Measurements from ENCODE around the gene CACNB4.
A peak's percentile ranks its signal among the peaks of the same experiment; 100 is the strongest.
"Not testable (repeated sequence)": the region's sequence is repeated elsewhere in the genome, so short reads cannot be mapped to it uniquely, and the experiment has no call there.

CACNB4 gene

GRCh38 chr2:152097801-152098495 is 896 bp downstream of the CACNB4 start:
- no peak for TF ChIP-seq CTCF (IDR thresholded peaks at IDR 0.05; ENCODE audit: low read depth, low read length)
- peak overlapping the region; percentile 59 for H3K4me3 ChIP-seq (ENCODE audit: low read depth, low read length)

DNA sequence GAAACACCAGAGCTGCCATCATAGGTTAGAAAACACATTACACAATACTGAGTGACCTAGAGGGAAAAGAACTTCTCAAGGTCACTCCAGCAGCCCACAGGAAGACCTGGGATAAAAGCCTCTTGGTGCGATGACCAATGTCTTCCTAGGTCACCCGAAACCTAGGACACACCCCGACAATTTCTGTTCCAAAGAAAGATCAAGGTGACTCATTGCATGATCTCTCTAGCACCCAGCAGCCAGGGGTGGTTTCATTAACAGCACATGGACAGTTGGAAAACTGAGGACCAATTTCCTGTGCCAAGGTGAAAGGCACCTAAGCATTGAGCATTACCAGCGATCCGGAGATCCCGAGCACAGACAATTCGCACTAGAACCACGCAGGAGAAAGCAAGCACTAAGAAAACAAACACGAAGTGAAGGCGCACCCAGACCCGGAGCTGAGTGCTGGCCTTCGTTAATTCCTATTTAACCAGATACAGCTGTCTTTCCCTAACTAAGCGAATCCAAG is 1.5 kb downstream of the CACNB4 start:
- no peak for TF ChIP-seq CTCF (IDR thresholded peaks at IDR 0.05; ENCODE audit: low read depth, low read length)
- peak overlapping the region; percentile 59 for H3K4me3 ChIP-seq (ENCODE audit: low read depth, low read length)

- no peak overlapping the region for H3K4me3 ChIP-seq (ENCODE audit: low read depth, low read length)
- no peak for TF ChIP-seq CTCF (IDR thresholded peaks at IDR 0.05; ENCODE audit: low read depth, low read length)
Observed at GRCh38 chr2:152095146-152095545, 3.7 kb downstream of the CACNB4 start.

DNA sequence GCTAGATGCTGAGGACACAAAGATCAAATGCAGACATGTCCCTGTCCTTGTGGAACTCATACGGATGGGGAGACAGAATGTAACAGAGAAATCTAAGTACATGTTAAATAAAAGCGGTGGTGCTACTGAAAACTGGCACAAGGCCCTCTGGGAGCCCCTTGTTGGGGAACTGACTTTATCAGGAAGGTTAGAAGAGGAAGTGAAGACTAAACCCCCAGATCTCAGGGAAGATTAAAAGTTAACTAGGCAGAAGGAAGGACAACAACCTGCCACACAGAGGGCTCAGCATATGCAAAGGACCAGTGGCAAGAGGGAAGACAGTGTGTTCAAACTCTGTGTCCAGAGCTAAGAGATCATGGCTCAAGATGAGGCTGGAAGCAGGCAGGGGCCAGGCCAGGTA is 4.8 kb downstream of the CACNB4 start:
- H3K4me3 ChIP-seq (ENCODE audit: low read depth, low read length), result no peak overlapping the region
- TF ChIP-seq CTCF (IDR thresholded peaks at IDR 0.05; ENCODE audit: low read depth, low read length), result no peak

DNA sequence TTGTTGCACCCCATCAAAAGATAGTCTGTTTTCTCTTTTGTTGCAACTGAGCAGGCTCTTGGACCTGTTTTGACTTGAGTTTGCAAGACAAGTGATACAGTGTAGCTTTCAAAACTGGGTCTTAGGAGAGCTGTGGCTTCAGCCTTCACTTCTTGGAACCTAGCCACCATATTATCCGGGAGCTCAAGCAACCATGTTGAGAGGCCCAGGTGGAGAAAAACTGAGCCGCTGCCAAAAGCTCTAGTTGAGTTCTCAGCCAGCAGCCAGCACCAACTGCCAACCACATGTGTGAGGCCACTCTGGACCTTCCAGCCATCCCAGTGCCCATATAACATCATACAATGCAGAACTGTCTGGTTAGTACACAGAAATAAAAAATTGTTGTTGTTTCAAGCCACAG is 5.4 kb downstream of the CACNB4 start:
- no peak for TF ChIP-seq CTCF (IDR thresholded peaks at IDR 0.05; ENCODE audit: low read depth, low read length)
- no peak overlapping the region for H3K4me3 ChIP-seq (ENCODE audit: low read depth, low read length)

DNA sequence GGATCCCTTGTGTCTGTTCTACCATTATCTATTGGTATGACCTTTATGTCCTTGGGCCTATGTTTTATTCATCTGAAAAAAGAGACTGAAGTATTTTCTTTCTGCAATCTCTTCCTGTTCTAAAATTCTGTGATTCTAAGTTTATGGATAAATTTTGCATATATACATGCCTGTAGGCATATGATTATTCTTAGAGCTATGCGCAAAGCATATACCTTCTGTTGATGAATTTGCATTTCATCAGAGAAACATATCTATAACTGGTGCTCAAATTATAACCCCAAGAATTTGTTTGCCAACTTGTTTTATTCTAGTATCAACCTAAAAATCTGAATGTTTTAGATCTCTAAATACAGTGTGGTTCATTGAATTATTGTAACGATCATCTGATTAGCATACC is 6.7 kb downstream of the CACNB4 start:
- TF ChIP-seq CTCF (IDR thresholded peaks at IDR 0.05; ENCODE audit: low read depth, low read length), result no peak
- no peak overlapping the region for H3K4me3 ChIP-seq (ENCODE audit: low read depth, low read length)

GRCh38 chr2:152090726-152091125 is 8.1 kb downstream of the CACNB4 start:
- not testable (repeated sequence) for H3K4me3 ChIP-seq (ENCODE audit: low read depth, low read length)

DNA sequence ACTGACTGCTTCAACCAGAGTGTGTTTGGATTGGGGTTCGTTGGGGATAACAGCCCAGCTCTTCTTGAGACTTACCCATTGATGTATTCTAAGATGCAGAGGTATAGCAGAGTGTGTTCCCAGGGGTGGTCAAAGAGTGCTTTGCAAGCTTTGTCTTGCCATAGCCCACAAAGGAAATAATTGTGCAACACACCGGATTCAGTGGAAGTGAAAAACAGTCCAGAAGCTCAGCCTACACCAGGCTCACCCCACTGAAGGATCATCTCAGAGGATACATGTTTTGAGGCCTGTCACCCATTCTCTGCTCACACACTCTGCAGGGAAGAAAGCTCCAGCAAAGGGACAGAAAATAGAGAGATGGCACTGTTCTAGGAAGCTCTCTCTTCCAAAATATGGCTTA is 9.6 kb downstream of the CACNB4 start:
- TF ChIP-seq CTCF (IDR thresholded peaks at IDR 0.05; ENCODE audit: low read depth, low read length), result no peak
- H3K4me3 ChIP-seq (ENCODE audit: low read depth, low read length), result no peak overlapping the region
